Stomach (tissue), 4 donors: ENCODE measurements around the gene TOB2.
A peak's percentile ranks its signal among the peaks of the same experiment; 100 is the strongest.

Experiments used
- CTCF ChIP-seq, 7 experiments: fragments of 450-650 bp in 4 of 7; fragments of 200-600 bp in 3 of 7; sonication (generic) in 3 of 7; IDR thresholded peaks; one replicate each; pipeline ENCODE4 v1.5.1; 2016 to 2019; ENCODE audit warnings: antibody characterized with exemption in 7 of 7, control low read depth in 2 of 7, mild to moderate bottlenecking in 1 of 7
- EP300 ChIP-seq: sonication (generic); formaldehyde crosslinking; IDR thresholded peaks from one replicate; pipeline ENCODE4 v1.6.1; 2017; ENCODE audit warnings: antibody characterized with exemption
- POLR2A ChIP-seq, 4 donors: fragments of 450-650 bp; IDR thresholded peaks; one replicate each; pipeline ENCODE4 v1.6.1; 2016; ENCODE audit warnings: antibody characterized with exemption in 4 of 4, control low read depth in 2 of 4, mild to moderate bottlenecking in 1 of 4, moderate library complexity in 1 of 4

GRCh38 chr22:41401781-41402648, 44.6 kb downstream of the TOB2 start:
- TF ChIP-seq EP300 (no peak), CTCF (IDR thresholded peaks at IDR 0.05) (no peak), POLR2A (IDR thresholded peaks at IDR 0.05) (peak in 1 of 4 donors; percentile 51)
